GM20000 (cell line): ENCODE data around the gene AKR7A2.

Experiments used
- DNase-seq: peaks from one replicate; pipeline ENCODE4 v3.0.0; 2012; ENCODE audit warnings: low spot score
- TF ChIP-seq, protein P1 (sequence below): IDR thresholded peaks from 2 replicates; pipeline ENCODE4 v1.5.1; 2012; ENCODE audit warnings: mild to moderate bottlenecking, control low read depth; ENCODE audit errors: extremely low read depth, missing control alignments

AKR7A2 gene

GRCh38 chr1:19337289-19337688, 25.3 kb upstream of the AKR7A2 start:
- TF ChIP-seq, protein P1, sequence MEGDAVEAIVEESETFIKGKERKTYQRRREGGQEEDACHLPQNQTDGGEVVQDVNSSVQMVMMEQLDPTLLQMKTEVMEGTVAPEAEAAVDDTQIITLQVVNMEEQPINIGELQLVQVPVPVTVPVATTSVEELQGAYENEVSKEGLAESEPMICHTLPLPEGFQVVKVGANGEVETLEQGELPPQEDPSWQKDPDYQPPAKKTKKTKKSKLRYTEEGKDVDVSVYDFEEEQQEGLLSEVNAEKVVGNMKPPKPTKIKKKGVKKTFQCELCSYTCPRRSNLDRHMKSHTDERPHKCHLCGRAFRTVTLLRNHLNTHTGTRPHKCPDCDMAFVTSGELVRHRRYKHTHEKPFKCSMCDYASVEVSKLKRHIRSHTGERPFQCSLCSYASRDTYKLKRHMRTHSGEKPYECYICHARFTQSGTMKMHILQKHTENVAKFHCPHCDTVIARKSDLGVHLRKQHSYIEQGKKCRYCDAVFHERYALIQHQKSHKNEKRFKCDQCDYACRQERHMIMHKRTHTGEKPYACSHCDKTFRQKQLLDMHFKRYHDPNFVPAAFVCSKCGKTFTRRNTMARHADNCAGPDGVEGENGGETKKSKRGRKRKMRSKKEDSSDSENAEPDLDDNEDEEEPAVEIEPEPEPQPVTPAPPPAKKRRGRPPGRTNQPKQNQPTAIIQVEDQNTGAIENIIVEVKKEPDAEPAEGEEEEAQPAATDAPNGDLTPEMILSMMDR = no peak
- no peak for DNase-seq

DNA sequence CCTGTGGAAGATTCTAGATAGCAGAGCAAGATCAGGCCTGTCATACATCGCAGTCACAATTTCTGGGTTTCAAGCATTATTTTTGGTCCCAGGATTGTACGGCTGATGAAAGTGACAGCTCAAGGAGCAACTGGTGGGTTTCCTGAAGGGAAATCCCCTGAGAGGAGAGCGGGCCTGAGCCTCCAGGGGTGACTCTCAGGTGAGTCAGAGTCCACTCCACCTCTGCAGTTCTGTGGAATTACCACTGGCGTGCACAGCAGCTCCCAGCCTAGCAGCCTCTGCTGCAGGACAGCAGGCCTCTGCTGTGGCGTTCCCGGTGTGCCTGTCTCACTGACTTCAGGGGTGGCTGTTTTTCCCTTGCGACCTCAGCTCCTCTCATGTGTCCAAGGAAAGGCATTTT, 24.6 kb upstream of the AKR7A2 start:
- no peak for DNase-seq
- TF ChIP-seq, protein P1 = no peak

- TF ChIP-seq, protein P1 = no peak
- DNase-seq = no peak
Observed at GRCh38 chr1:19333587-19334354, 21.8 kb upstream of the AKR7A2 start.

DNA sequence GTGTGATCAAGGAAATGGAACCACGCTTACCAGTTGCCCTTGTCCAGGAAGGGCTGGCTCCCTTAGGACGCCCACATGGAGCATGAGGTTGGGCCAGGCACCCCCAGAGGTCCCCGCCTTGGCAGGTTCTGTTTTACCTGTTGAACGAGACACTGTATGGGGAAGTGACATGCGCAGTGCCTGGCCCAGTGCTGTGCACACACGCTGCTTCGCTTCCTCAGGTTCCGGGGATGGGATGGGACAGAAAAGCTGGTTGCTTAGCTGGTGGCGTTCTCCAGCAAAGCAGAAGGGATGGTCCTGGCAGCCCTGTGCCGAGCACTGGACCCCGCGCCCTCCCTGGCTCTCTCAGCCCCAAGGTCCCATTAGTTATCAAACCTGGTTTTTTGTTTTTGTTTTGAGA, 20.9 kb upstream of the AKR7A2 start:
- TF ChIP-seq, protein P1 = no peak
- DNase-seq = no peak

DNA sequence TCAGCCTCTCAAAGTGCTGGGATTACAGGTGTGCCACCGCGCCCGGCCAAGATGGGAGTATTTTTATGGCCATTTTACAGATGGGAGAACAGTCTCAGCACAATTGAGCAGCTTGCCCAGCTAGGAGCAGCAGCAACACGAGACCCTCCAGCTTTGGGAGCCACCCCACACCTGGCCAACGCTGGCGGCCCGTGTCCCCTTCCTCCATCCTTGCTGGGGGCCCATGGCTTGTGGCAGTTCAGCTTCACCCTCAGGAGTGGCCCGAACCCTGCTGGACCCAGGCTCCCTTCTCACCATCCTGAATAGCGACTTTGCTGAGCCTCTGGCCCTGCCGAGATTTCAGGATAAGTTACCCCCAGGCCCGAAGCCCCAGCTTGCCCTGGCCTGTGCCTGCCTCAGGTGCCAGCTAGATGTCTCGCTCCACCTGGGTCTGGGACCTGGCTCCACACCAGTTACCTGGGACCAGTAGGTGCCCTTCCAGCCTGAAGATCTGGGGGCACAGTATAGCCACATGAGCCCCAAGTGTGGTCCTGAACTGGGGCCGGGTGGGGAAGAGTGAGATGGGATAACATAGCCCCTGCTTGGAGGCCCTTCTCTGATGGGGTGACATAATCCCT, 19.4 kb upstream of the AKR7A2 start:
- no peak for DNase-seq
- TF ChIP-seq, protein P1 = no peak

DNA sequence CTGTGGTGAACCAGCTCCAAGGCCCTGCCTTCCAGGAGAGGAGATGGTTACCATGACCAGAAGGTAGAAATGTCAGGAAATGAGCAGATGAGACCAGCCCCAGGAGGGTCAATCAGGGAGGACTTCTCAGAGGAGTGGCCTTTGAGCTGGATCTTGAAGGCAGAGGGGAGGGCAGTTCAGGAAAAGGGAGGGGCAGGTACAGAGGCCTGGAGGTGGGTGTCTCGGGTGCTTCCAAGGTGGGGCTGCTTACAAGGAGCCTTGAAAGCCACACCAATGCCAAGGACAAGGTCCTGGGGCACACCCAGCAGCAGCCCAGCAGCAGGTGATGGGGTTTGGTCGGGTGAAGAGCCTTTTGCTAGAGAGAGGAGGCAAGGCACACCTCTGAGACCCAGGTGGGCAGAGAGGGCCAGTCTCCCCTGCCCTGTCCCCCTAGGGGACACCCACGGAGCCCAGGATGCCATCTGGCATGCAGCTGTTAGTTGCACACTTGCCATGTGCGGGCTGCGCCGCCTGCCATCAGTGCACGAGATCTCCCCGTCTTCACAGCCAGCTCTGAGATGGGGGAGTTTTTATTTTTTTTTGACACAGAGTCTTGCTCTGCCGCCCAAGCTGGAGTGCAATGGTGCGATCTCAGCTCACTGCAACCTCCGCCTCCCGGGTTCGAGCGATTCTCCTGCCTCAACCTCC, 18.6 kb upstream of the AKR7A2 start:
- TF ChIP-seq, protein P1 = no peak
- no peak for DNase-seq

DNA sequence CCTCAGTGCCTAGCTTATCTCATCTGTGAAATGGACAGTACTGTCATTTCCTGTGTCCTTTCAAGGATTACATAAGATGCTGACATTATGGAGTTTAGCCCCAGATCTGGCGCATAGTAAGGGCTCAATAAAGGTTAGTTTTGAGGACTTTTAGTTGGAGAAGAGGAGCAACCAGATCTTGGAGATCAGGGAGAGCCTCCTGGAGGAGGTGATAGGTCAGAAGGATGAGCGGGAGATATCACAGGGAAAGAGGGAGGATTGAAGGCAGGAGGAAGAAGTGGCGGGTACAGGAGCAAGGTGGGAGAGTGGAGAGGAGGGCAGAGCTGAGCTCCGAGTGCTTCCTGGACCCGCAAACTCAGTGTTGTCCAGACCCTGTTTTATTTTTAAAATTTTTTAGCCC, 17.7 kb upstream of the AKR7A2 start:
- no peak for DNase-seq
- TF ChIP-seq, protein P1 = no peak
